Activated CD4-positive, alpha-beta T cell treated with anti-CD3 and anti-CD28 coated beads for 48 hours (primary cell): ENCODE data around the gene MB21D2.
A peak's percentile ranks its signal among the peaks of the same experiment; 100 is the strongest.

Source experiments
- DNase-seq: peaks from one replicate; pipeline ENCODE4 v3.0.0-alpha.2; 2020

Gene MB21D2

DNA sequence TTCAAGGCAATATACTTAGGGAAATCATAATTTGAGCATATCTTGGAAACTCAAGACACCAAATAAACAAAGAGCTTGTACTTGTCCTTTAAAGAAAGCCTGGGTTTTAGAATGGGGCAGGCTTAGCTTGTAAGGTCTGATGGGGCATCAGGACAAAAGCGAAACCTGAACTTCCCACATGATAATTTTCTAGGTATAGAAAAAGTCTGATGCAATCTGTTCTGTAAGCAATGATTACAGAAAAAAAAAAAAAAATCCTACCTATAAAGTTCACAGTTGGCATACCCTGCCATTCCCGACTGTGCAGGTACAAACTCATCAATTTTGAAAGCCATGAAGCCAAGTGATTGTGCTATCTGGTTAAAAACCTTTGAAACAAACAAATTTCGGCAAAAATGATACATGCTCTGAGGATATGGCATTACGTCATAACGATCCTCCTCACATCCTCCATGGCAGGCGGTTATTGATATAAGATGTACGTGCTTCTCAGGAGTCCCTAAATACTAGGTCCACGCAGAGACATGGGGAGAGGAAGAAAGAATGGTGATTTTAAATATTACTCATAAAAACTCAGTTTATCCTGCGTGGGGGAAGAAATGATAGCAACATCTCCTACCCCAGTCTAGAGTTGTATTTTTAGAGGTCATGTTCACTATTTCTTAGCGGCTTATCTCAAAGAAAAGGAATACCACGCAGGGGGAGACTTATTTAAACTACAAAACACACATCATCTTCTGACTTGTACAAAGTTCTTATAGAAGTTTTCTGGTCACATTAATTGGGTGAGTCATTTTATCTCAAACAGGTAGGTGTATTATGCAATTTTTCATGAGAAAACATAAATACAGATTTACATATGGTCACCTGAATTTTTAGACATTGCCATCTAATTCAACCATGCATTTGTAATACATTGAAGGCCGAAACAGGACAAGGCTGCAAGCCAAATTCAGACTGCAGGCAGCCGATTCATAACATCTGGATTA lies 27.0 kb downstream of the MB21D2 start:
- DNase-seq, result no peak

DNA sequence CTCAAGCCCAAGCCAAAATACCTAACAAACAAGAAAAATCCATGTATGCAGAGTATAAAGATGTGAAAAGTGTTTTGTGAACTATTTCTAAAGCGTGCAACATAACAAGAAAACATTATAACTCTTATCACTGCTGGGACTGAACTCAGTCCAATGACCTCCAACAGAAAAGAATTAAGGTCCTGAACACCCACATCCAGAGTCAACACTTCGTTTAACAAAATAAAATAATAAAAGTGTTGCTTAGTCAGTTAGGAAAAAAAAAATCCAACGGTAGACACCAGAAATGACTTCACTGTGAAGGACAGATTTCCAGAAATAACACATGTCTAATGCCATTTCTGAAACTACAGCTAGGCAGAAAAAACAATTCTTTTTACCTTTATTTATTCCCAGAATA lies 28.0 kb downstream of the MB21D2 start:
- DNase-seq, result no peak

DNA sequence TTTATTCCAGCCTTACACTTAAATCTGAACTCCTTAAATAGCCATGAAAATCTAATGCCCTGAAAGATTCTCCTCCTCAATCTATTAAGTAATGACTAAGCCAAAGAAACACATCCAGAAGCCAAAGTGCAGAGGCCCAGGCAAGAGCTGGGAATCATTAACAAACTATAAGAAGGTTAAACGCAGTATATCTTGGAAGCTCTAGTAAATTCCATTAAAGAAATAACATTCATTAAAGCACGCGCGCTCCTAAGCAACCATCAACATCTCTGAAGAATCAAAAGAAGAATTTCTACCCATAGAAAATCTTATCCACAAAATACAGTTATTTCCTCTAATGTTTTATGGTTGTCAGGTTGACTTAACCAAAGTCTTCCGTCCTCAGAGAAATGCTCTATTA lies 29.5 kb downstream of the MB21D2 start:
- no peak for DNase-seq

DNA sequence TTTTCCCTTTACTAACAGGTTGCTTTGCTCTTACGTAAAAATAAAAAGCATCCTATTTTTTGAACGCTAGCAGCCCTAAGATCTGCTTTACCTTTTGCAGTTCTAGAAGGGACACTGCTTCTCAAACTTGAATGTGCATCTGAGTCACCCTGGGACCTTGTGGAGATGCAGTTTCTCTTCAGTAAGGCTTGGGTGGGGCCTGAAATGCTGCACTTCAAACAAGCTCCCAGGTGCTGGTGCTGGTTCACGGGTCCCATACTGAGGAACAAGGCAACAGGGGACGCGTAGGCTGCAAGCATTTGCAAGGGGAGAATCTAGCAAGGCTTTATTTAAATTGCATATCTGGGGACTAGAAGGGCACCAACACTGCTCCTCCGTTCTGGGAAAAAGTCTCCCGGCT lies 30.0 kb downstream of the MB21D2 start:
- no peak for DNase-seq

DNA sequence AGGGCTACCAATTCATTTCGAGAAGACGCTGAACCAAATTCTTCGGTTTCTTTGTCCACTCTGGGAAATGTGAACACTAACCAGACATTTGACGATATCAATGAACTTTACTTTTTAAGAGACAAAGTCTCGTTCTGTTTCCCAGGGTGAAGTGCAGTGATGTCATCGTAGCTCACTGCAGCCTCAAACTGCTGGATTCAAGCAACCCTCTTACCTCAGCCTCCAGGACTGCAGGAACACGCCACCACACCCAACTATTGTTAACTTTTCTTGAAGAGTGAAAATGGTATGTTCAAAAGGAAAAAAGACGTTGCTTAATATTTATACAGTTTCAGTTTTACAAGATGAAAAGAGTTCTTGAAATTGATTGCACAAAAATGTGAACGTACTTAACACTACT lies 30.6 kb downstream of the MB21D2 start:
- peak; percentile 16 for DNase-seq

DNA sequence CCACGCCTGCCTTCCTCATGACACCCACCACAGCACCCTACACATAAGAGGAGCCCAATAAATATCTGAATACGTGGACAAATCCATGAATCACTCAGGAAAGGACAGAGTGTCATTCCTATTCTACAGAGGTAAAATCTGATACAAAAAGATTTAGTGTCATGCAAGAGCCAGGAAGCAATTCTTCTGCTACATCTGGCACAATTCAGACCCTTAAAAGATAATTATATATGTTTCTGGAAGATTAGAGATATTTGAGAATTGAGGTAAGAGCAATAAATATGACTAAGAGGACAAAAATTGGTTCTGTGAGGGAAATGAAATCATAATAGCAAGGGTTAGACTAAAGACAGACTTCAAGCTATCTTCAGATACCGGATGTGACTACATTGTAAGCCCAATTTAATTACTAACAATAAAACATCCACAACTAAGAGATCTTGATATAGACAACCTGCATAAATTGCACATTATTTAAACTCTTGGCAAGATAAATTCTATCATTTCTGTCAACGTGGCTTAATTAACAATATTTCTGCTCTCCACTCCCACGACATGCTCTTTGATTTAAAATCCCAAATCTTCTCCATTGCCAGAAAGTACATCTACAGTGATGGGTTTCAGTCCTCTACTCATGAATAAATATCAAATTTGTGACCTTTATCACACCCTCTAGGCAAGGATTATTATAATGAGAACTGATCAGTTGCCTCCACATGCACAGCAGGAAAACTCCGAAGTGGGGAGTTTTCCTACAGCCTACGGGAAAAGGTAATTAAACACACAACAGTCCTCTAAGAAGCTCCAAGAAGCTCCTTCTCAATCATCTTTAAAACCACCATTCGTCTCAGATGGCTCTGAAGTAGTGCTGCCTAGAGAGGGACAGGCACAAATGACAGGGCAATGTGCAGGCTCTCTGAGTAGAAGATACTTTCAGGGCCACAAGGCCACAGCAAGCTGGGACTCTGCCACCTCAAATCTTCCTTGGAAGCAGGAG lies 32.6 kb downstream of the MB21D2 start:
- no peak for DNase-seq

DNA sequence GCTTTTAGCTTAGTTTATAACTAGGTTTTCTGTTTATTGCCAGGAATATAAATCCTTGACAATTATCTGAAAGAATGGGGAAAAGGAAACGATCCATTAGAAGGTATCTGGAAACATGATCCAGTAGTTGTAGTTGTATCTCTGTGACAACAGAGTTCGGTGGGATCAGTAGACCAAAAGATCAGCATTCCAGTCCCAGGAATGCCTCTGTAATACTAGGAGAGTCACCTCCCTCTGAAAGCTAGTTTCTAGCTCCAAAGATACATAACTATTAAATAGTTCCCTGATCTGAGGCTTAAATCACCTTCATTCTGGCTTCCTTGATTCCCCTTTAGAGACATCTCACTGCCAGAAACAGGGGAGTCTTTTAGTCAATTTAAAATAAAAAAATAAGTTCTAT lies 34.1 kb downstream of the MB21D2 start:
- no peak for DNase-seq

DNA sequence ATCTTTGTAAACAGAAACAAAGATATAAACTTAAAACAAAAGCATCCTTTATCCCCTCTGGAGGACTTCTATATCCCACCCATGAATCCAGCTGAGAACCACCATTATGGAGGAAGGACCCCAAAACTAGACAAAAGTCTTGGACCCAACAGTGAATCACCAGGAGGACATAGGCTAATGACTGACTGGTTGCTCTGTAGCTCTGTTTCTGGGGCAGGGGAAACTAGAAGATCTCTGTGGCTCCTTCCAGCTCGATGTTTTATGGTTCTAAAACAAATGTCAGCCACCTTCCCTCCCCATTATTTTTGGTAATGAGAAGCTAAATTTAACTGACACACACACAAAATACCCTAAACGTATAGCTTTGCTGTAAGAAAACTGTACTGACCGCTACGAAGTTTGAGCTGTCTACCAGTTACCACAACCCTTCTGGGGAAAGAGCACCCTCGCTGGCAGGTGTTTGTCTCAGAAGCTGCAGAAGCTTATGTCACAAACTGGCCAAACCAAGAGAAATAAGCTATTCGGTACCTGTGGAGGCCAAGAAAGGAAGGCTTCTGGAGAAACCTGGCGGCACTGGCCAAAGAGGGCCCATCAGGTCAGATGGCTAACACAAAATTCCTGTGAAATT lies 36.4 kb downstream of the MB21D2 start:
- no peak for DNase-seq

DNA sequence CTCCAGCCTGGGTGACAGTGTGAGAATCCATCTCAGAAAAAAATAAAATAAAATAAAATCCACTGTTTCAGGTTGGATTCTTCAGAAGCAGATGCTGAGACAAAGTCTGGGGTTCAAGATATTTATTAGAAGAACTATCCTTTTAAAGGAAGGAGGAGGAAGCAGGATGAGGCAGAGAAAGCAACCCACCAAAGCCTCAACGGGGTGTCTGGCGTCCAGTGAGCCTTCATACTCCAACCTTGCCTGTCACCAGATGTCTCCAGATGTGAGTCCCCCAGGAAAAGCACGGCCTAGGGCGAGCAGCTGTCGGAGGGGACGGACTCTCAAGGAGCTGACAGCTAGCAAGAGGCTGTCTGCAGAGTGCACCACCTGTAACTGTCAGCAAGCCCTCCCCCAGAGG lies 37.3 kb downstream of the MB21D2 start:
- DNase-seq, result no peak

DNA sequence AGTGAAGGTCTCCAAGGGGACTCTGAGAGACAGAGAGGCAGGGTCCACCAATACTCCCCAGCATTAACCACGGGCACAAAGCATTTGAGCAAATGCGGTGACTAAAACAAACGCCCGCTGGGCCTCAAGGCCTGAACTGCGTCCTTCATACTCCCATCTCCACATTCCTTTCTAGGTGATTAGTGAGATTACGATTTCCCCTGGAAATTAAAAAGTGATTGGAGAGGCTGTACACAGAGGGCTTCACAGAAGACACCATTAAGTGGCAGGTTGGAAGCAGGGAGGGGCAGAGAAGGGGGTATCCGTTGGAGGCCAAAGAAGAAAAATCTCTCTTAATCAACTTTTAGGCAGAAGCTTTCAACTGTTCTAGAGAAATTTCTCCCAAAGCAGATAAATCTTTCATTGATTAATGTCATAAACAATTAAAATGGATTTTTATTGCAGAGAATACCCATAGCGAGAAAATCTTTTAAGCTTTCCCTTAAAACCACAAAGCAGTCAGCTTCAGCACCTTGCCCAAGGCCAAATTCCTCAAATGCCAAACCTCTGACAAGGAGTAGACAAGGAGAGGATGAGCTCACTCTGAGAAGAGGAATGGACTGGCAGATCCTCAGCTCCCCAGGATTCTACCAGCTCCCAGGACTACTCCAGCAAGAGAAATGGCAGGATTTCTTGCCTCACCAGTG lies 38.2 kb downstream of the MB21D2 start:
- DNase-seq, result no peak

DNA sequence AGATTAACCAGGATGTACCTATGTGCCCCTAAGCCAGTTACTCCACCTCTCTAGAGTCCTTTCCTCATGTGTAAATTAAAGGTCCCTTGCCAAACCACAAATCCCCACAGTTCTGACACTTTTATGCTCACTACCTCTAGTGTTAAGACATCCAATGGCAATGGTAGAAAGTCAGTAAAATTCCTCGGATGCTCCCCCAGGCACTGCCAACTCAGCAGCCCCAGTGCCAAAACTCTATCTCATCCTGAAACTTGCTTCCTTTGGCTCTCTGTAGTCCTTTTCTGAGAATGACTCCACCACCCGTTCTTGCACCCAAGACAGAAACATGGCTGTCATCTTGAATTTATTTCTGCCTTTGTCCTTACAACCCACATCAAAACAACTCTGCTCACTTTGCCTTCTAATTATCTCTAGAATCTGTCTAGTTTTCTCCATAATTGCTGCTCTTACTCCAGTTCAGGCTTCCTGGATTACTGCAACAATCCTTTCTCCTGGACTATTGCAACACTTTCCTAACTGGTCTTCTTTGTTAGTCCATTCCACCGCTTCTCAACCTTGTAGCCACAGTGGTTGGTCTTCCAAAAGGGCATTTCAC lies 41.6 kb downstream of the MB21D2 start:
- no peak for DNase-seq

DNA sequence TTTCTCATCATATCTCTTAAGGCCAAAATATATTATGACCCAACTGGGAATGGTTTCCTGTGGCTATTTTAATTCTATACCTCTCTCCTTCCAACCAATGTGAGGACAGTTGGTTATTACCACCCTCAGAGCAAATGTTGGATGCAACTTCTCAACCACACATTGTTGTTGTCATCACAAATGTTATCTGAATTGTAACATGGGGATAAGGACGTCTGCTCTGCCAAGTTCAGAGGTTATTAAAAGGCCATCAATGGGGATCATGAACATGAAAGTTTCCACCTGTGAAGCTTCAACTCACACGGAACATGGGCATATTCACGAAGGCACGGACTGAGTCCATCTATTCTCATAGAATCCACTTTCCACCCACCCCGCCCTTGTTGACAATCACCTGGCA lies 46.8 kb downstream of the MB21D2 start:
- DNase-seq, result no peak

DNA sequence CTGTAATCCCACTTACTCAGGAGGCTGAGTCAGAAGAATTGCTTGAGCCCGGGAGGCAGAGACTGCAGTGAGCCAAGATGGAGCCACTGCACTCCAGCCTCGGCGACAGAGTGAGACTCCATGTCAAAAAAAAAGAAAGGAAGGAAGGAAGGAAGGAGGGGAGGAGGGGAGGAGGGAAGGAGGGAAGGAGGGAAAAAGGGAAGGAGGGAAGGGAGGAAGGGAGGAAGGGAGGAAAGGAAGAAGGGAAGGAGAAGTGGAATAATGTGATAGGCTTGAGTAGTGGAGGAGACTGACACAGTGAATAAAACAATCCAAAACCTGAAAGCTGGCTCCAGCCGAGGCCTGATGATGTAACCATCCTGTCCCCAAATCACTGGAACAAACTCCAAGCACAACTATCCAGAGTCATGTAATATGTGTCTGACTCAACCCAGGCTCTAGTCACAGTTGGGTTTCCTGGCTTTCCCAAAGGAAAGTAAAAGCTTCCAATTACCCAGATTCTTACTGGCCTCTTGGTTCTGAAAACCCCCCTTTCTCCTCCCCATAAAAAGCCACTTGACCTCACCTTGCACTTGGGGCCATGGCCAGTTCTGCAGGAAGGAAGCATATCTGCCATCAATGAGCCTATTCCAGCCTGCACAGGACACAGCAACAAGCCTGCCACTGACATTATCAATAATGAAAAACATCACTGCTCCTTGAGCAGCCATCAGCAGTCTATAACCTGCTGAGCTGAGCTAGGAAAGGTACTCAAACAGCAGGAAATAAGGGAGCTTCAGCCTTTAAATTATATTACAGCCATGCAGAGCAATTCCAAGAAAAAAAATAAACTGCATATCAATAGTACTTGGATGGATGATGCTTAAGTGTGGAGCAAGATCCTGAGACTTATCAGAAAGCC lies 48.3 kb downstream of the MB21D2 start:
- DNase-seq, result no peak

DNA sequence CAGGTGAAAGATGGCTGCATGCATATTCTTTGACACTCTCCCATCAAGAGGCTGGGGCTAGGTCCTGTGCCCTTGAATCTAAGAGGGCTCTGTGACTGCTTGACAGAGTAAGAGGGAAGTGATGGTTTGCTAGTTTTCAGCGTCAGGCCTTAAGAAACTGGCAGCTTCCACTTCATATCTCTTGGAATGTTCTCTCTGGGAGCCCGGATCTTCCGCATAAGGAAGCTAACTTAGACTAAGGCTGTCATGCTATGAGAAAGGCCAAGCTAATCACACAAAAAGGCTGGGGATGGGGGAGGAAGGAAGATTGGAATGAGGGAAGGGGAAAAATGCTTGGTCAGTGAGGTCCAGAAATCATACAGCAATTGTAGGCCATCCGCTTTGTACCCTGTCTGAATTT lies 50.0 kb downstream of the MB21D2 start:
- DNase-seq, result no peak

DNA sequence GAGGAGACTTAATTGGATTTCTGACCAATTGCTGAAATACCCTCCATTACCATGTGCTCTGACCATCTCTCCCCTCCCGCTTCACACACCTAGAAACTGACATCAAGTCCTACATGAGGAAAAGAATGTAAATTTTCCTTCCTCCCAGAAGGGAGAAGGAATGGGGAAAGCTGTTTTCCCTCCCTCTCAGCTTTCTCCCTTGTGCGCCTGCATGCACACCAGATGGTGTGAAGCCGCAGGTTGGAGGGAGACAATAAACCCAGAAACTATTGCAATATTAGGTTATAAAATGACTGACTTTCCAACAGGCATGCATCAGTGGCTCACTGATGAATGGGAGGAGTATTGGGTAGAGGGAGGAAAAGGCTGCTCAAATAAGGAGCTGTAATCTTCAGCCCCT lies 50.9 kb downstream of the MB21D2 start:
- DNase-seq, result no peak

DNA sequence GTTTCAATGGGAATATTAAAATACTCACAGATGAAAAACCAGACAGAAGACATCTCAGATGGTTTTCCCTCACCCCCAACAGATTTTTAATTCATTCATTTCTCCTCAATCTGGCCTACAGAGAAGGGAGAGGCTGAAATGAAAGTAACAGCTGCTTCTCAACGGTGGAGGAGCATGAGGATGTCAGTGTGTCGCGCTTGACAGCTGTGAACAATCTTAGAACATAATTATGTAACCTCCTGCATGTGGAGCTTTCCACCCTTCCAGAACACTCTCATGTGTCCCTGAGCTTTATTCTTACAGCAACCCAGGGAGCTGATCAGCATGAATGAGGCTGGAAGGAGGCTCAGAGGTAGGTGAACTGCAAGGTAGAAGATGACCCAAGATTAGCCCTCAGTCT lies 52.7 kb downstream of the MB21D2 start:
- DNase-seq, result no peak

DNA sequence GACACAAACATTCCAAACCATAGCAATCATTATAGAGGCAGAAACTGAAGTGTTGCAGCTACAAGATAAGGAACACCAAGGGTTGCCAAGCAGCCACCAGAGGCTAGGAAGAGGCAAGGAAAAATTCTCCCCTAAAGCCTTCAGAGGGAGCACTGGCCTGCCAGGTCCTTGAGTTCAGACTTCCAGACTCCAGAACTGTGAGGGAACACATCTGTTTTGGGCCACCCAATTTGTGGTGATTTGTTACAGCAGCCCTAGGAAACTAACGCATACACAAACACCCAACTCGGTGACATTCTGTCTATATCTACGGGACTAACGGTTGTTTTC lies 54.6 kb downstream of the MB21D2 start:
- DNase-seq, result no peak

DNA sequence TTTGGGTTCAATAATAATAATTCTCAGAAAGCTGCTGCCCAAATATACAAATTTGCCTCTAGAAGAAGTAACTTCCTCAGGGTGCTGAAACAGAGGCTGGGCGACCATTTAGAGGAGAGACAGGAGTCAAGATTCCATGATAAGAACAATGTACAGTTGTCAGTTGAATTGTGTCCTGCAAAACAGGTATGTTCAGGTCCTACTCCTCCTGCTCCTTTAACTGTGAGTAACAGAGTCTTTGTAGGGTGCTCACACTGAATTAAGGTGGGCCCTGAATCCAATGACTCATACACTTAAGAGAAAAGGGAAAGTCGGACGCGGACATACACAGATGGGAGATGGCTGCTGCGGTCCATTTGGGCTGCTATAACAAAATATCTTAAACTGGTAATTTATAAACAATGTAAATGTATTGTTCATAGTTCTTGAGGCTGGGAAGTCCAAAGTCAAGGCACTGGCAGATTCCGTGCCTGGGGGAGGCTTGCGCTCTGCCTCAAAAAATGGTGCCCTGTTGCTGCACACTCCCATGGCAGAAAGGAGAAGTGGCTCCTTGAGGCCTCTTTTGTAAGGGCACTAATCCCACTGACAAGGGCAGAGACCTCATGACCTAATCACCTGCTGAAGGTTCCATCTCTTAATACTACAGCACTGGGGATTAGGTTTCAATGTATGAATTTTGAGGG lies 55.1 kb downstream of the MB21D2 start:
- no peak for DNase-seq

DNA sequence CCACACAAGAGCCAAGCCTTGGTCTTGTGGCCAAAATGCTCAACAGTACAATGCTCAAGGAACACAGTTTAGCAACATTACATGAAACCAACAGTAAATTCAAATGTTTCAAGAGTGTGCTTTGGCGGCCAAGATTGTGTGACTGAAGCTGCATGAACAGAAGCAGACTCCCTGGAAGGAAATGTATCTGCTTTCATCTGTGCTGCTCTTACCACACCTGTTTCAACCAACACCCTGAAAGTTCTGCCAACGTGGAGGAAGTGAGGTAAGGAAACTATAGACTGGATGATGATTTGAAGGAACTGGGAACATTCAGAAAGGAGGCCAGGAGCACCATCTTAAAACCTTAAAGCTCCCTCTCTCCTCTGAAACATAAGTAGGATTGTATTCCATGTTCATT lies 55.7 kb downstream of the MB21D2 start:
- DNase-seq, result no peak

DNA sequence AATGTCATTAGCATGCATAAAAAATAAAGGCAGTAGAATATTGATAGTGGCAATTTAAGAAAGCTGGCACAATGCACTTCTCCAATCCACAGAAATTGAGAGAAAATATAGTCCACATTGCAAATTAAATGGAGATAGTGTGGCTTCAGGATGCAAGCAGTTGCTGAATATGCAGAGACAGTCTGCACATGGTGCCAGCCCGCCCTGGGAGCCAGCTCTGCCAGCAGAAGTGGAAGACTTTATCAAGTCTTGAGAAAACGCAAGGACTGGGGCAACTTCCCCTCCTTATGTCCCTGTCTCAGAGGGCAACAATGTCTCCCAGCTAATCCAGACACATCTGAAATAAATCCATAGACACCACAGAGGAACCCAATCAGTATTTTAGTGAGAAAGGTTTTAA lies 57.2 kb downstream of the MB21D2 start:
- DNase-seq, result no peak
